Cortex of kidney (tissue), 1 donor: ENCODE results near the gene FOXI1.

Source experiments
- DNase-seq: peaks from one replicate; lab custom pipeline; 2025; lab: John Stamatoyannopoulos, UW

The FOXI1 gene

GRCh38 chr5:170150713-170151096, 45.0 kb downstream of the FOXI1 start:
- no peak for DNase-seq

GRCh38 chr5:170151097-170151831, 45.6 kb downstream of the FOXI1 start:
- no peak for DNase-seq

GRCh38 chr5:170152767-170153166, 47.1 kb downstream of the FOXI1 start:
- DNase-seq = no peak

- DNase-seq = no peak
These were observed 48.6 kb downstream of the FOXI1 start for GRCh38 chr5:170154297-170154696.

- no peak for DNase-seq
These were observed 49.0 kb downstream of the FOXI1 start for GRCh38 chr5:170154744-170155143.

GRCh38 chr5:170155771-170156170, 50.1 kb downstream of the FOXI1 start:
- no peak for DNase-seq

- no peak for DNase-seq
These were observed 53.5 kb downstream of the FOXI1 start for GRCh38 chr5:170159101-170159698.
